Esophagus muscularis mucosa (tissue), 4 donors: ENCODE results near the gene CLSTN1. TPM values are rescaled to one million over a fixed set of nuclear protein-coding genes. Genes with fewer than 3 reads are reported as not detected.
"Not testable (repeated sequence)": the region's sequence is repeated elsewhere in the genome, so short reads cannot be mapped to it uniquely, and the experiment has no call there.

Experiments used
- DNase-seq: peaks from one replicate; pipeline ENCODE4 v3.0.0-alpha.2; 2017; ENCODE audit errors: extremely low spot score
- H3K27ac ChIP-seq, 4 donors: fragments of 200-600 bp; sonication (generic); replicated peaks in 1 of 4; 1 replicate in 3 of 4; 2 replicates in 1 of 4; pipeline ENCODE4 v1.5.1; 2016 to 2019; ENCODE audit warnings: mild to moderate bottlenecking in 1 of 4
- H3K27me3 ChIP-seq, 4 donors: fragments of 200-600 bp; sonication (generic); one replicate each; pipeline versions ENCODE4 v1.5.1 to v1.6.0; 2016 to 2019
- H3K36me3 ChIP-seq, 4 donors: fragments of 200-600 bp; sonication (generic); one replicate each; pipeline ENCODE4 v1.5.1; 2016 to 2019
- H3K4me1 ChIP-seq, 4 donors: fragments of 200-600 bp; sonication (generic); one replicate each; pipeline ENCODE4 v1.5.1; 2016 to 2019
- H3K4me3 ChIP-seq, 4 donors: fragments of 200-600 bp; sonication (generic); 1 replicate in 2 of 4; 2 replicates in 2 of 4; pipeline ENCODE4 v1.5.1; 2016 to 2019; ENCODE audit warnings: mild to moderate bottlenecking in 4 of 4, moderate library complexity in 1 of 4
- H3K9me3 ChIP-seq, 4 donors: fragments of 200-600 bp; sonication (generic); 1 replicate in 3 of 4; 2 replicates in 1 of 4; pipeline ENCODE4 v1.5.1; 2016 to 2019
- EP300 ChIP-seq: sonication (generic); formaldehyde crosslinking; IDR thresholded peaks from one replicate; pipeline ENCODE4 v1.6.1; 2017; ENCODE audit warnings: antibody characterized with exemption
- POLR2A ChIP-seq: fragments of 450-650 bp; IDR thresholded peaks from one replicate; pipeline ENCODE4 v1.6.1; 2017; ENCODE audit warnings: antibody characterized with exemption, moderate library complexity, mild to moderate bottlenecking, low read depth
- POLR2AphosphoS5 ChIP-seq, 2 donors: sonication (generic); formaldehyde crosslinking; IDR thresholded peaks; one replicate each; pipeline ENCODE4 v1.6.1; 2017; ENCODE audit warnings: antibody characterized with exemption in 2 of 2
- WGBS: methylation state at CpG from one replicate; pipeline ENCODE4 v1.1.5; 2018; 5-methylcytosine and 5-hydroxymethylcytosine counted together
- intact Hi-C: fragments of 100-400 bp; cut with DNase I; formaldehyde crosslinking; loops from one replicate; pipeline ENCODE4 v1.15.1; 2023
- total RNA-seq, 4 donors: library from RNA; depleted of rRNA; stranded (reverse); fragments of >200 nt; gene quantifications; one replicate each; pipeline versions ENCODE4 v1.1.0 to v1.2.1, GENCODE V29; 2016
- TF ChIP-seq, protein P1 (sequence below), 3 experiments: fragments of 200-600 bp in 2 of 3; fragments of 450-650 bp in 1 of 3; sonication (generic) in 2 of 3; IDR thresholded peaks; one replicate each; pipeline ENCODE4 v1.5.1; 2017 to 2019; ENCODE audit warnings: antibody characterized with exemption in 3 of 3, mild to moderate bottlenecking in 2 of 3, moderate library complexity in 1 of 3

The CLSTN1 gene
- total RNA-seq, 4 donors from 2014 or later = 47.1 to 109 (median 72.3) TPM

GRCh38 chr1:9717193-9718005 lies 106.4 kb downstream of the CLSTN1 start:
- Histone ChIP-seq H3K27me3 (no peaks in the 10 kb centered on the region), H3K36me3 (peaks cover 10 to 83% (median 52%) of the 10 kb centered on the region in 4 donors), H3K4me1 (peaks cover 0 to 29% (median 14%) of the 10 kb centered on the region in 4 donors), H3K27ac (peak overlapping the region; percentile 3 to 40 (median 36)), H3K4me3 (peak overlapping the region; percentile 20 to 31 (median 29)), H3K9me3 (no peaks in the 10 kb centered on the region)
- no peak for TF ChIP-seq POLR2A
- no peak for TF ChIP-seq POLR2AphosphoS5 (IDR thresholded peaks at IDR 0.05)
- TF ChIP-seq, protein P1, sequence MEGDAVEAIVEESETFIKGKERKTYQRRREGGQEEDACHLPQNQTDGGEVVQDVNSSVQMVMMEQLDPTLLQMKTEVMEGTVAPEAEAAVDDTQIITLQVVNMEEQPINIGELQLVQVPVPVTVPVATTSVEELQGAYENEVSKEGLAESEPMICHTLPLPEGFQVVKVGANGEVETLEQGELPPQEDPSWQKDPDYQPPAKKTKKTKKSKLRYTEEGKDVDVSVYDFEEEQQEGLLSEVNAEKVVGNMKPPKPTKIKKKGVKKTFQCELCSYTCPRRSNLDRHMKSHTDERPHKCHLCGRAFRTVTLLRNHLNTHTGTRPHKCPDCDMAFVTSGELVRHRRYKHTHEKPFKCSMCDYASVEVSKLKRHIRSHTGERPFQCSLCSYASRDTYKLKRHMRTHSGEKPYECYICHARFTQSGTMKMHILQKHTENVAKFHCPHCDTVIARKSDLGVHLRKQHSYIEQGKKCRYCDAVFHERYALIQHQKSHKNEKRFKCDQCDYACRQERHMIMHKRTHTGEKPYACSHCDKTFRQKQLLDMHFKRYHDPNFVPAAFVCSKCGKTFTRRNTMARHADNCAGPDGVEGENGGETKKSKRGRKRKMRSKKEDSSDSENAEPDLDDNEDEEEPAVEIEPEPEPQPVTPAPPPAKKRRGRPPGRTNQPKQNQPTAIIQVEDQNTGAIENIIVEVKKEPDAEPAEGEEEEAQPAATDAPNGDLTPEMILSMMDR (IDR thresholded peaks at IDR 0.05) = no peak
- TF ChIP-seq EP300 = no peak
- peak; percentile 94 for DNase-seq
- intact Hi-C loops = no loop called here
- WGBS = 40% methylated on average over 9 of the region's 25 CpGs

- no peak for DNase-seq
- Histone ChIP-seq H3K4me1 (peaks cover 0 to 28% (median 14%) of the 10 kb centered on the region in 4 donors), H3K27ac (peak overlapping the region; percentile 3 to 40 (median 36)), H3K4me3 (peak overlapping the region; percentile 20 to 31 (median 29)), H3K27me3 (no peaks in the 10 kb centered on the region), H3K36me3 (peaks cover 15 to 83% (median 47%) of the 10 kb centered on the region in 4 donors), H3K9me3 (no peaks in the 10 kb centered on the region)
- intact Hi-C loops = no loop called here
- WGBS = 79% methylated on average over 9 of the region's 29 CpGs
- TF ChIP-seq POLR2A (no peak), POLR2AphosphoS5 (IDR thresholded peaks at IDR 0.05) (no peak), EP300 (no peak)
- TF ChIP-seq, protein P1 (IDR thresholded peaks at IDR 0.05) = no peak
Measured at GRCh38 chr1:9716404-9717192, 107.2 kb downstream of the CLSTN1 start.

DNA sequence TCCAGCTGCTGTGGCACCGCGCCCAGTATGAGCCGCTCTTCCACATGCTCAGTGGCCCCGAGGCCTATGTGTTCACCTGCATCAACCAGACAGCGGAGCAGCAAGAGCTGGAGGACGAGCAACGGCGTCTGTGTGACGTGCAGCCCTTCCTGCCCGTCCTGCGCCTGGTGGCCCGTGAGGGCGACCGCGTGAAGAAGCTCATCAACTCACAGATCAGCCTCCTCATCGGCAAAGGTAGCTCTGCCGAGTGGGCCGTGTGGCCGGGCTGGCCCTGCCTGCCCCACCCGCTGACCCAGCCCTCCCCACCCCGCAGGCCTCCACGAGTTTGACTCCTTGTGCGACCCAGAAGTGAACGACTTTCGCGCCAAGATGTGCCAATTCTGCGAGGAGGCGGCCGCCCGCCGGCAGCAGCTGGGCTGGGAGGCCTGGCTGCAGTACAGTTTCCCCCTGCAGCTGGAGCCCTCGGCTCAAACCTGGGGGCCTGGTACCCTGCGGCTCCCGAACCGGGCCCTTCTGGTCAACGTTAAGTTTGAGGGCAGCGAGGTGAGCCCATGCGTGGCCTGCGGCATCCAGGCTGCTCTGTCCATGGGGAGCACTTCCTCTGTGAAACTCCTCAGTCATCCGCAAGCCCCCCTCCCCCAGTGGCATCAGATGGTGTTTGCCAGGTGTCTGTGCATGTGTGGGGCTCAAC lies 108.1 kb downstream of the CLSTN1 start:
- no peak for TF ChIP-seq POLR2A
- TF ChIP-seq EP300 = no peak
- TF ChIP-seq POLR2AphosphoS5 (IDR thresholded peaks at IDR 0.05) = no peak
- TF ChIP-seq, protein P1 (IDR thresholded peaks at IDR 0.05) = no peak

DNA sequence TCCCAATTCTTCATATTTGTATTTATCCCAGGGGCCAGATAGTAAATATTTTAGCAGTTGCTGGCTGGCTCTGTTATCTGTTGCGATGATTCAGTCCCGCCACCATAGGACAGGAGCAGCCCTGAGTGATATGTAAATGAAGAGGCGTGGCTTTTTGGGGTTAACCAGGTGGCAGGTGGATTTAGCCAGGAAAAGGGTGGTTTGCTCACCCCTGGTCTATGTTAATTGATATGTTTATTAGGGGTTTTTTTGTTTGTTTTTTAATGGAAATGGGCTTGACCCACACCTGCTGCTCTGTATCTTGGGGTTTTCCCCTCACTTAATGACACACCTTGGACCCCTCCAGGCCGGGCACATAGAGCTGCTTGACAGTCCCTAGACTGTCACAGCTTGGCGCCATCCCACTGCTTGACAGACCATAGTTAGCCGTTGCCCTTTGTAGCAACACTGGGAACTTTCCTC lies 109.5 kb downstream of the CLSTN1 start:
- Histone ChIP-seq H3K27ac (no peak overlapping the region), H3K4me3 (no peak overlapping the region), H3K36me3 (peaks cover 17 to 82% (median 39%) of the 10 kb centered on the region in 4 donors), H3K4me1 (peaks cover 0 to 18% (median 10%) of the 10 kb centered on the region in 4 donors), H3K9me3 (no peaks in the 10 kb centered on the region), H3K27me3 (no peaks in the 10 kb centered on the region)
- WGBS = 78% methylated on average over 6 of the region's 6 CpGs
- no peak for TF ChIP-seq POLR2AphosphoS5 (IDR thresholded peaks at IDR 0.05)
- no peak for TF ChIP-seq EP300
- TF ChIP-seq POLR2A = no peak
- TF ChIP-seq, protein P1 (IDR thresholded peaks at IDR 0.05) = no peak
- intact Hi-C loops = no loop called here
- no peak for DNase-seq

More for the DNA sequence above, 108.1 kb downstream of the CLSTN1 start:
- Histone ChIP-seq H3K4me3 (no peak overlapping the region), H3K27ac (no peak overlapping the region), H3K4me1 (peaks cover 0 to 22% (median 14%) of the 10 kb centered on the region in 4 donors), H3K36me3 (peaks cover 21 to 83% (median 46%) of the 10 kb centered on the region in 4 donors), H3K9me3 (no peaks in the 10 kb centered on the region), H3K27me3 (no peaks in the 10 kb centered on the region)
- intact Hi-C loops = no loop called here
- WGBS = 94% methylated on average over 8 of the region's 40 CpGs
- DNase-seq = no peak

DNA sequence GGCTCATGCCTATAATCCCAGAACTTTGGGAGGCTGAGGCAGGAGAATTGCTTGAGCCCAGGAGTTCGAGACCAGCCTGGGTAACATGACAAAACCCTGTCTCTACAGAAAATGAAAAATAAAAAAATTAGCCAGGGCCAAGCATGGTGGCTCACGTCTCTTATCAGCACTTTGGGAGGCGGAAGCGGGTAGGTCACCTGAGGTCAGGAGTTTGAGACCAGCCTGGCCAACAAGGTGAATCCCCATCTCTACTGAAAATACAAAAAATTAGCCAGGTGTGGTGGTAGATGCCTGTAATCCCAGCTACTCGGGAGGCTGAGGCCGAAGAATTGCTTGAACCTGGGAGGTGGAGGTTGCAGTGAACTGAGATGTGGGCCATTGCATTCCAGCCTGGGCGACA lies 111.0 kb downstream of the CLSTN1 start:
- WGBS = 98% methylated on average over 4 of the region's 7 CpGs
- H3K4me1 ChIP-seq, H3K9me3 ChIP-seq, H3K4me3 ChIP-seq, DNase-seq, intact Hi-C loops, H3K27ac ChIP-seq, H3K27me3 ChIP-seq: not testable (repeated sequence)
- H3K36me3 ChIP-seq = peaks cover 17 to 71% (median 36%) of the 10 kb centered on the region in 4 donors
